OCI-LY3 (cell line): ENCODE measurements around the gene HIRIP3.
A peak's percentile ranks its signal among the peaks of the same experiment; 100 is the strongest.

Experiments
- H2AFZ ChIP-seq: fragments of 200-600, 300-600 bp; shearing (Covaris generic); 2 replicates; pipeline ENCODE4 v1.6.0; 2014; ENCODE audit warnings: antibody characterized with exemption, low read depth, low read length
- H3K27ac ChIP-seq: fragments of 200-600, 300-600 bp; sonication (generic); 2 replicates; pipeline ENCODE4 v1.5.1; 2014; ENCODE audit warnings: mild to moderate bottlenecking, low read length, moderate library complexity, mixed read lengths
- H3K27me3 ChIP-seq: fragments of 200-600, 300-600 bp; sonication (generic); 2 replicates; pipeline ENCODE4 v1.6.1; 2014; ENCODE audit warnings: low read depth, low read length, mixed read lengths
- H3K36me3 ChIP-seq: fragments of 200-600, 300-600 bp; sonication (generic); replicated peaks from 2 replicates; pipeline ENCODE3; 2014; ENCODE audit warnings: low read depth, low read length, mixed read lengths
- H3K4me1 ChIP-seq: fragments of 300-600, 200-600 bp; sonication (generic); 2 replicates; pipeline ENCODE4 v1.6.1; 2014; ENCODE audit warnings: low read length, mixed read lengths
- H3K4me2 ChIP-seq: fragments of 200-600, 300-600 bp; sonication (generic); 2 replicates; pipeline ENCODE4 v1.6.1; 2014; ENCODE audit warnings: low read length, mixed read lengths
- H3K4me3 ChIP-seq: fragments of 300-600, 200-600 bp; sonication (generic); 2 replicates; pipeline ENCODE4 v1.5.1; 2014; ENCODE audit warnings: antibody characterized with exemption, mild to moderate bottlenecking, low read length, moderate library complexity
- H3K79me2 ChIP-seq: fragments of 300-600, 200-600 bp; shearing (Covaris generic); 2 replicates; pipeline ENCODE4 v1.6.1; 2014; ENCODE audit warnings: mild to moderate bottlenecking, low read length, mixed read lengths
- H3K9ac ChIP-seq: fragments of 300-600, 200-600 bp; shearing (Covaris generic); 2 replicates; pipeline ENCODE4 v1.6.0; 2014; ENCODE audit warnings: mild to moderate bottlenecking, low read length, moderate library complexity
- H3K9me3 ChIP-seq: fragments of 200-600, 300-600 bp; shearing (Covaris generic); 2 replicates; pipeline ENCODE4 v1.6.1; 2014; ENCODE audit warnings: low read length, mixed read lengths; ENCODE audit not compliant: insufficient read depth
- H4K20me1 ChIP-seq: fragments of 200-600, 300-600 bp; sonication (generic); 2 replicates; pipeline ENCODE4 v1.6.1; 2016; ENCODE audit warnings: low read length, mixed read lengths; ENCODE audit not compliant: insufficient read depth
- CTCF ChIP-seq: fragments of 200-600, 300-600 bp; sonication (generic); IDR thresholded peaks from 2 replicates; pipeline ENCODE4 v1.5.1; 2014; ENCODE audit warnings: antibody characterized with exemption, low read length, low read depth
- EZH2phosphoT487 ChIP-seq: fragments of 200-600 bp; shearing (Covaris generic); IDR thresholded peaks from 2 replicates; pipeline ENCODE4 v1.6.1; 2018; ENCODE audit warnings: antibody characterized with exemption, mixed run types, low read depth

Gene HIRIP3

GRCh38 chr16:29975134-29975538 lies 20.3 kb downstream of the HIRIP3 start:
- H3K9ac ChIP-seq: peak overlapping the region; percentile 98
- H3K79me2 ChIP-seq: peaks cover 40% of the 10 kb centered on the region
- H3K27ac ChIP-seq: no peak overlapping the region

GRCh38 chr16:29974291-29975133 lies 20.9 kb downstream of the HIRIP3 start:
- Histone ChIP-seq H3K9ac (peak overlapping the region; percentile 98), H2AFZ (0 out of 2 replicates have a peak overlapping the region, but pooled peaks have one; percentile 78), H3K4me3 (peak overlapping the region; percentile 98), H3K27me3 (no peaks in the 10 kb centered on the region), H3K27ac (peak overlapping the region; percentile 48), H4K20me1 (peaks cover 25% of the 10 kb centered on the region; the same call in 1 of the 2 replicates), H3K79me2 (peaks cover 40% of the 10 kb centered on the region), H3K36me3 (peaks cover 17% of the 10 kb centered on the region), H3K9me3 (no peaks in the 10 kb centered on the region), H3K4me2 (peak overlapping the region; percentile 99), H3K4me1 (peaks cover 22% of the 10 kb centered on the region)
- TF ChIP-seq CTCF (no peak), EZH2phosphoT487 (no peak)

More at GRCh38 chr16:29975134-29975538, 20.3 kb downstream of the HIRIP3 start:
- Histone ChIP-seq H3K27me3 (no peaks in the 10 kb centered on the region), H3K36me3 (peaks cover 23% of the 10 kb centered on the region), H3K4me3 (peak overlapping the region; percentile 98), H3K4me2 (peak overlapping the region; percentile 99), H3K4me1 (peaks cover 22% of the 10 kb centered on the region), H3K9me3 (no peaks in the 10 kb centered on the region), H4K20me1 (peaks cover 25% of the 10 kb centered on the region; the same call in 1 of the 2 replicates), H2AFZ (no peak overlapping the region)
- TF ChIP-seq CTCF: no peak

DNA sequence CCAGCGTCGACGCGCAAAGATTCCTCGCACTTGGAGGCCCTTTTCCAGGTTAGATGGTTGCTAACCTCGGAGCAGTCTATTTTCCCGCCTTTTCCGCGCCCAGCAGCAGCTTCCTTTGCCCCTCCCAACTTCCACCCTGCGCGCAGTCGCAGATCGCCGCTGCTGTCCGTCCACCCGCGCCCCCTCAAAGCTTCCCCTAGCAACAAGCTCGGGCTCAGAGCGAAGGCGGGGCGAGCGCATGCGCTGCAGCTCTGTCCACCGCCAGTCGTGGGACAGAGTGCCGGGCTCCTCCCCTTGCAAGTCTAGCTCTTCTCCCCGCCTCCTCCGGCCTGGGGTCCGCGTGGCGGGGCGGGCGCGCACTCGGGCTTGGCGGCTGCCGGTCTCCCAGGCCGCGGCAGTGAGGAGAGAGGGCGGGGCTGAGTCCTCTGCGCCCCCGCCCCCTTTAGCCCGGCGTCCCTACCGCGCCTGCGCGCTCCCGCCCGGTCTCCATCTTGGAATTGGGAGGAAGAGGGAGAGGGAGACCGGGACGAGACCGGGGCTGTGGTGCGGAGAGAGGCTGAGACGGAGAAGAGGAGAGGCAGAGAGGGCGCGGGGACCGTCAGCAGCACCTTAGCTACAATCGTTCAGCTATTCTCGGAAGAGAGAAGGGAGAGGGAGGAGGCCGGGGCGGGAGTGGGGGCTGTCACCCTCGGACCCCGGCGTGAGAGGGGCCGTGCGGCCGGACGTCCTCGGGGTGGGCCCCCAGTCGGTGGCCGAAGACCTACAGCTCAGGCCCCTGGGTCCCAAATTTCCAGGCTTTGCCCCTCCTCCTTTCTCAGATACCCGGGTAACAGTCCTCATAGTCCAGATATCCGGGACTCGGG lies 21.8 kb downstream of the HIRIP3 start, which contains the start of gene TAOK2:
Gene TAOK2, plus strand, starts transcription at position 485 of the 863 bp plus-strand sequence. CDS start 3,905 bp downstream, outside the sequence.
- H2AFZ ChIP-seq: peak within 1 kb of the TSS; percentile 78; the same call in 1 of the 2 replicates
- TF ChIP-seq CTCF: no peak
- no peak for TF ChIP-seq EZH2phosphoT487
- peak within 1 kb of the TSS; percentile 99 for H3K4me2 ChIP-seq
- peak within 1 kb of the TSS; percentile 48 for H3K27ac ChIP-seq
- no peaks in the 10 kb centered on the region for H3K27me3 ChIP-seq
- peaks cover 40% of the 10 kb centered on the region for H3K79me2 ChIP-seq
- peaks cover 25% of the 10 kb centered on the region; the same call in 1 of the 2 replicates for H4K20me1 ChIP-seq
- H3K9ac ChIP-seq: peak within 1 kb of the TSS; percentile 98
- peak within 1 kb of the TSS; percentile 98 for H3K4me3 ChIP-seq
- H3K36me3 ChIP-seq: peaks cover 9% of the 10 kb centered on the region
- no peaks in the 10 kb centered on the region for H3K9me3 ChIP-seq
- peaks cover 22% of the 10 kb centered on the region for H3K4me1 ChIP-seq
